Measurements from ENCODE around the gene BRINP1. TPM values are rescaled to one million over a fixed set of nuclear protein-coding genes. Genes with fewer than 3 reads are reported as not detected.

Gene BRINP1
- total and polyA plus RNA-seq, 3 experiments from 2014 or later: not detected

- Mint-ChIP-seq H3K4me1 (no peaks in the 10 kb centered on the region), H3K27me3 (no peaks in the 10 kb centered on the region), H3K4me3 (no peak overlapping the region), H3K36me3 (no peaks in the 10 kb centered on the region), H3K27ac (no peak overlapping the region), H3K9me3 (peaks cover 0 to 6% (median 4%) of the 10 kb centered on the region in 5 donors)
- Histone ChIP-seq H3K27me3 (ENCODE audit: insufficient read depth, low read length, poor library complexity, severe bottlenecking) (no peaks in the 10 kb centered on the region), H3K4me1 (ENCODE audit: insufficient read depth, low read length) (no peaks in the 10 kb centered on the region), H3K4me3 (ENCODE audit: low read length) (no peak overlapping the region), H3K27ac (ENCODE audit: low read depth, low read length) (no peak overlapping the region), H3K36me3 (ENCODE audit: insufficient read depth, low read length) (no peaks in the 10 kb centered on the region), H3K9me3 (ENCODE audit: low read length) (no peaks in the 10 kb centered on the region)
- ChIA-PET POLR2A (no interaction called here), CTCF (no interaction called here)
- DNase-seq: no peak
These were observed 111.6 kb downstream of the BRINP1 start for GRCh38 chr9:119257592-119257991.

- no peak overlapping the region for H3K27ac ChIP-seq (ENCODE audit: low read depth, low read length)
- H3K27me3 ChIP-seq (ENCODE audit: insufficient read depth, low read length, poor library complexity, severe bottlenecking): no peaks in the 10 kb centered on the region
- Mint-ChIP-seq H3K36me3 (no peaks in the 10 kb centered on the region), H3K27me3 (no peaks in the 10 kb centered on the region), H3K4me1 (no peaks in the 10 kb centered on the region), H3K4me3 (no peak overlapping the region), H3K9me3 (peaks cover 0 to 16% (median 6%) of the 10 kb centered on the region in 5 donors), H3K27ac (no peak overlapping the region)
- ChIA-PET POLR2A (no interaction called here), CTCF (no interaction called here)
- H3K4me3 ChIP-seq (ENCODE audit: low read length): no peak overlapping the region
- no peaks in the 10 kb centered on the region for H3K9me3 ChIP-seq (ENCODE audit: low read length)
- no peak for DNase-seq
- H3K36me3 ChIP-seq (ENCODE audit: insufficient read depth, low read length): no peaks in the 10 kb centered on the region
- no peaks in the 10 kb centered on the region for H3K4me1 ChIP-seq (ENCODE audit: insufficient read depth, low read length)
These were observed 114.1 kb downstream of the BRINP1 start for GRCh38 chr9:119255116-119255515.

- Mint-ChIP-seq H3K36me3 (no peaks in the 10 kb centered on the region), H3K27me3 (no peaks in the 10 kb centered on the region), H3K4me1 (no peaks in the 10 kb centered on the region), H3K27ac (no peak overlapping the region), H3K9me3 (peaks cover 0 to 30% (median 10%) of the 10 kb centered on the region in 5 donors), H3K4me3 (no peak overlapping the region)
- ChIA-PET POLR2A (no interaction called here), CTCF (no interaction called here)
- H3K9me3 ChIP-seq (ENCODE audit: low read length): no peaks in the 10 kb centered on the region
- no peak overlapping the region for H3K27ac ChIP-seq (ENCODE audit: low read depth, low read length)
- no peak overlapping the region for H3K4me3 ChIP-seq (ENCODE audit: low read length)
- H3K27me3 ChIP-seq (ENCODE audit: insufficient read depth, low read length, poor library complexity, severe bottlenecking): no peaks in the 10 kb centered on the region
- H3K4me1 ChIP-seq (ENCODE audit: insufficient read depth, low read length): no peaks in the 10 kb centered on the region
- H3K36me3 ChIP-seq (ENCODE audit: insufficient read depth, low read length): no peaks in the 10 kb centered on the region
- DNase-seq: no peak
These were observed 116.5 kb downstream of the BRINP1 start for GRCh38 chr9:119252671-119253299.

GRCh38 chr9:119251936-119252335 lies 117.3 kb downstream of the BRINP1 start:
- Histone ChIP-seq H3K9me3 (ENCODE audit: low read length) (no peaks in the 10 kb centered on the region), H3K4me1 (ENCODE audit: insufficient read depth, low read length) (no peaks in the 10 kb centered on the region), H3K27me3 (ENCODE audit: insufficient read depth, low read length, poor library complexity, severe bottlenecking) (no peaks in the 10 kb centered on the region), H3K27ac (ENCODE audit: low read depth, low read length) (no peak overlapping the region), H3K4me3 (ENCODE audit: low read length) (no peak overlapping the region), H3K36me3 (ENCODE audit: insufficient read depth, low read length) (no peaks in the 10 kb centered on the region)
- POLR2A ChIA-PET: no interaction called here
- Mint-ChIP-seq H3K27ac (no peak overlapping the region), H3K9me3 (peaks cover 0 to 30% (median 8%) of the 10 kb centered on the region in 5 donors), H3K36me3 (no peaks in the 10 kb centered on the region), H3K4me1 (no peaks in the 10 kb centered on the region), H3K4me3 (no peak overlapping the region), H3K27me3 (no peaks in the 10 kb centered on the region)
- CTCF ChIA-PET: no interaction called here
- DNase-seq: no peak

- no peak overlapping the region for H3K4me3 Mint-ChIP-seq
- peaks cover 0 to 30% (median 10%) of the 10 kb centered on the region in 5 donors for H3K9me3 Mint-ChIP-seq
- no peaks in the 10 kb centered on the region for H3K36me3 ChIP-seq (ENCODE audit: insufficient read depth, low read length)
- no peaks in the 10 kb centered on the region for H3K27me3 Mint-ChIP-seq
- no peaks in the 10 kb centered on the region for H3K9me3 ChIP-seq (ENCODE audit: low read length)
- no peak overlapping the region for H3K27ac Mint-ChIP-seq
- no peak overlapping the region for H3K4me3 ChIP-seq (ENCODE audit: low read length)
- no peaks in the 10 kb centered on the region for H3K36me3 Mint-ChIP-seq
- H3K27ac ChIP-seq (ENCODE audit: low read depth, low read length): no peak overlapping the region
- POLR2A ChIA-PET: no interaction called here
- H3K4me1 ChIP-seq (ENCODE audit: insufficient read depth, low read length): no peaks in the 10 kb centered on the region
- DNase-seq: no peak
- H3K4me1 Mint-ChIP-seq: no peaks in the 10 kb centered on the region
- CTCF ChIA-PET: no interaction called here
- H3K27me3 ChIP-seq (ENCODE audit: insufficient read depth, low read length, poor library complexity, severe bottlenecking): no peaks in the 10 kb centered on the region
These were observed 118.5 kb downstream of the BRINP1 start for GRCh38 chr9:119250730-119251129.

GRCh38 chr9:119240546-119240945 lies 128.7 kb downstream of the BRINP1 start:
- Histone ChIP-seq H3K36me3 (ENCODE audit: insufficient read depth, low read length) (no peaks in the 10 kb centered on the region), H3K9me3 (ENCODE audit: low read length) (no peaks in the 10 kb centered on the region), H3K27me3 (ENCODE audit: insufficient read depth, low read length, poor library complexity, severe bottlenecking) (no peaks in the 10 kb centered on the region), H3K4me3 (ENCODE audit: low read length) (no peak overlapping the region), H3K27ac (ENCODE audit: low read depth, low read length) (no peak overlapping the region), H3K4me1 (ENCODE audit: insufficient read depth, low read length) (no peaks in the 10 kb centered on the region)
- no peaks in the 10 kb centered on the region for H3K36me3 Mint-ChIP-seq
- H3K4me3 Mint-ChIP-seq: no peak overlapping the region
- no peaks in the 10 kb centered on the region for H3K27me3 Mint-ChIP-seq
- DNase-seq: no peak
- POLR2A ChIA-PET: no interaction called here
- H3K4me1 Mint-ChIP-seq: no peaks in the 10 kb centered on the region
- CTCF ChIA-PET: no interaction called here
- no peak overlapping the region for H3K27ac Mint-ChIP-seq
- peaks cover 0 to 1% (median 0%) of the 10 kb centered on the region in 5 donors for H3K9me3 Mint-ChIP-seq

GRCh38 chr9:119234636-119235035 lies 134.6 kb downstream of the BRINP1 start:
- Mint-ChIP-seq H3K9me3 (peaks cover 0 to 7% (median 0%) of the 10 kb centered on the region in 5 donors), H3K27ac (no peak overlapping the region), H3K4me1 (no peaks in the 10 kb centered on the region), H3K4me3 (no peak overlapping the region), H3K36me3 (no peaks in the 10 kb centered on the region), H3K27me3 (no peaks in the 10 kb centered on the region)
- no peak overlapping the region for H3K27ac ChIP-seq (ENCODE audit: low read depth, low read length)
- DNase-seq: no peak
- no peaks in the 10 kb centered on the region for H3K9me3 ChIP-seq (ENCODE audit: low read length)
- CTCF ChIA-PET: no interaction called here
- no peak overlapping the region for H3K4me3 ChIP-seq (ENCODE audit: low read length)
- no peaks in the 10 kb centered on the region for H3K36me3 ChIP-seq (ENCODE audit: insufficient read depth, low read length)
- H3K27me3 ChIP-seq (ENCODE audit: insufficient read depth, low read length, poor library complexity, severe bottlenecking): no peaks in the 10 kb centered on the region
- POLR2A ChIA-PET: no interaction called here
- no peaks in the 10 kb centered on the region for H3K4me1 ChIP-seq (ENCODE audit: insufficient read depth, low read length)

GRCh38 chr9:119227422-119227821 lies 141.8 kb downstream of the BRINP1 start:
- no peak overlapping the region for H3K4me3 ChIP-seq (ENCODE audit: low read length)
- H3K4me3 Mint-ChIP-seq: no peak overlapping the region
- CTCF ChIA-PET: no interaction called here

GRCh38 chr9:119224431-119224830 lies 144.8 kb downstream of the BRINP1 start:
- no peaks in the 10 kb centered on the region for H3K36me3 ChIP-seq (ENCODE audit: insufficient read depth, low read length)
- no peak overlapping the region for H3K27ac ChIP-seq (ENCODE audit: low read depth, low read length)
- ChIA-PET POLR2A (no interaction called here), CTCF (no interaction called here)
- H3K4me3 ChIP-seq (ENCODE audit: low read length): no peak overlapping the region
- DNase-seq: no peak
- no peaks in the 10 kb centered on the region for H3K27me3 Mint-ChIP-seq
- H3K36me3 Mint-ChIP-seq: no peaks in the 10 kb centered on the region
- no peaks in the 10 kb centered on the region for H3K4me1 ChIP-seq (ENCODE audit: insufficient read depth, low read length)
- no peaks in the 10 kb centered on the region for H3K4me1 Mint-ChIP-seq
- H3K27ac Mint-ChIP-seq: no peak overlapping the region
- H3K9me3 ChIP-seq (ENCODE audit: low read length): no peaks in the 10 kb centered on the region
- H3K27me3 ChIP-seq (ENCODE audit: insufficient read depth, low read length, poor library complexity, severe bottlenecking): no peaks in the 10 kb centered on the region
- H3K9me3 Mint-ChIP-seq: peaks cover under 1 to 5% (median 4%) of the 10 kb centered on the region in 5 donors
- no peak overlapping the region for H3K4me3 Mint-ChIP-seq

More at GRCh38 chr9:119227422-119227821, 141.8 kb downstream of the BRINP1 start:
- Histone ChIP-seq H3K27ac (ENCODE audit: low read depth, low read length) (no peak overlapping the region), H3K36me3 (ENCODE audit: insufficient read depth, low read length) (no peaks in the 10 kb centered on the region), H3K4me1 (ENCODE audit: insufficient read depth, low read length) (no peaks in the 10 kb centered on the region), H3K9me3 (ENCODE audit: low read length) (no peaks in the 10 kb centered on the region), H3K27me3 (ENCODE audit: insufficient read depth, low read length, poor library complexity, severe bottlenecking) (no peaks in the 10 kb centered on the region)
- Mint-ChIP-seq H3K36me3 (no peaks in the 10 kb centered on the region), H3K27ac (no peak overlapping the region), H3K4me1 (no peaks in the 10 kb centered on the region), H3K27me3 (no peaks in the 10 kb centered on the region), H3K9me3 (peaks cover 0 to 5% (median 0%) of the 10 kb centered on the region in 5 donors)
- no peak for DNase-seq
- POLR2A ChIA-PET: no interaction called here

Measured in CD8-positive, alpha-beta memory T cell (primary cell).